ENCODE measurements around the gene SPEM1.

DNA sequence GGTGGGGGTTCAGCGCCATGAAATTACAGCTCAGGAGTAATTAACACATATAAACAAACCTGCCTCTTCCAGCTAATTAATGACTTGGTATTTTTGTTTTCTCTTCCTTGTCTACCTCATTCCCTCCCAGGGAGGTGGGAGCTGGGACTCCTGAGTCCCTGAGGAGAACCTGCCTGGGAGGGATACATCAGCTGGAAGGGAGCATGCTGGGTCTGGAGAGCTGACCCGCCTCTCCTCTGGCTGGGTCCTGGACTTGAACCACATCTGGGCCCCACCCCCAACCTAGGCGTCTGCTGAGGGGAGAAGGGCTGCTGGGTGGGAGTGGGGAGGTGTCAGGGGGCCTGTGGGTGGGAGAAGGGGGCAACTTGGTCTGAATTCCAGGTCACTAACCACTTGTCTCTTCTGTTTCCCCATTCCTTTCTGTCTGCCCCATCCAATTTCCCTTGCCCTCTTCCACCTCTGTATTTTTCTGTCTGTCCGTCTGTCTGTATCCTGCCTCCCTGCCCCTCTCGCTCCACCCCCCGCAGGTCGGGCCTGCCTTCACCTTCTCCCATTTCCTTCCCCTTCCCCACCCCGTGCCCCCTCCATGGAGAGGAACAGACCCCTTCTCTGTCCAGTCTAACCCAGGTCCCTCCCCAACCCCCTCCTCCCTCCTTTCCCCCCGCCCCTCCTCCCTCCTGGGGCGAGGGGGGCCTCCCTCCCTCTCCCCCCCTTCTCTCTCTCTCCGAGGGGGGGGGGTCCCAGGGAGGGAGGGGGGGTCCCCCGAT lies 12.5 kb upstream of the SPEM1 start, which contains the start of gene NLGN2:
- TF ChIP-seq POLR2AphosphoS5 (IDR thresholded peaks at IDR 0.05) (no peak), POLR2A (IDR thresholded peaks at IDR 0.05; ENCODE audit: low read depth) (no peak)
- TF ChIP-seq, protein P1, sequence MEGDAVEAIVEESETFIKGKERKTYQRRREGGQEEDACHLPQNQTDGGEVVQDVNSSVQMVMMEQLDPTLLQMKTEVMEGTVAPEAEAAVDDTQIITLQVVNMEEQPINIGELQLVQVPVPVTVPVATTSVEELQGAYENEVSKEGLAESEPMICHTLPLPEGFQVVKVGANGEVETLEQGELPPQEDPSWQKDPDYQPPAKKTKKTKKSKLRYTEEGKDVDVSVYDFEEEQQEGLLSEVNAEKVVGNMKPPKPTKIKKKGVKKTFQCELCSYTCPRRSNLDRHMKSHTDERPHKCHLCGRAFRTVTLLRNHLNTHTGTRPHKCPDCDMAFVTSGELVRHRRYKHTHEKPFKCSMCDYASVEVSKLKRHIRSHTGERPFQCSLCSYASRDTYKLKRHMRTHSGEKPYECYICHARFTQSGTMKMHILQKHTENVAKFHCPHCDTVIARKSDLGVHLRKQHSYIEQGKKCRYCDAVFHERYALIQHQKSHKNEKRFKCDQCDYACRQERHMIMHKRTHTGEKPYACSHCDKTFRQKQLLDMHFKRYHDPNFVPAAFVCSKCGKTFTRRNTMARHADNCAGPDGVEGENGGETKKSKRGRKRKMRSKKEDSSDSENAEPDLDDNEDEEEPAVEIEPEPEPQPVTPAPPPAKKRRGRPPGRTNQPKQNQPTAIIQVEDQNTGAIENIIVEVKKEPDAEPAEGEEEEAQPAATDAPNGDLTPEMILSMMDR (IDR thresholded peaks at IDR 0.05), result no peak
